ENCODE measurements around the gene TTLL11.

The TTLL11 gene

DNA sequence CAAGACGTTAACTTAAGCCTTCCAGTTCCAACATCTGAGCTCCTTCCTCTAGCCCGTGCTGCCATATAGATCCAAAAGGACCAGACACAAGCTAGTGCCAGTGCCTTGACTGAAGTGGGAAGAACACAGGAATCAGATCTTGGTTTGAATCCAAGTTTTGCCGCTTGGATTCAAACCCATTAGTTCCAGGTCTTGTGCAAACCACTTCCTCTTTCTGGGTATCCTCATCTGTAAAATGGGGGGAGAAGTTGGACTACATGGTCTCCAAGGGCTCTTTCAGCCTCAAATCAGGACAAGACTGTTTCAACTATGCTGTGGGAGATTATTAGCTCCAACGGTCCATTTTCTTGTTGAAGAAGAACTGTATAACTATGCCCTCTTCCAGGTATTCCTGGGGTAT lies 32.6 kb downstream of the TTLL11 start:
- TF ChIP-seq EP300 (IDR thresholded peaks at IDR 0.05; ENCODE audit: borderline replicate concordance), result no peak
- TF ChIP-seq TCF12 (IDR thresholded peaks at IDR 0.05; ENCODE audit: low read depth), result no peak
- no peak for TF ChIP-seq EGR1 (IDR thresholded peaks at IDR 0.05)

DNA sequence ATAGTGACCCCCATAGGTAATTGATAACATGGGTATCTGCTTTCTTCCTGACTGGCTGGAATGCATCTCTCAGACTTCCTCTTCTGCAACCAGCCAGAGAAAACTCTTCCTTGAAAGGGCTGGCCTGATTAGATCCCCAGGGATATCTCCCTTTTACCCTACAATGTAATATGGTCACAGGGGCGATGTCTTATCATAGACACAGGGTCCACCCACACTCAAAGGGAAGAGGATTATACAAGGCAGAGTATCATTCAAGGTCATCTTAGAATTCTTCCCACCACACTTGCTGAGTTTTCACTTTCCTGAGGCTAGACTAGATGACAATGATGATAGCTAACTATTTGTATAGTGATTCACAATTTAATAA lies 33.2 kb downstream of the TTLL11 start:
- TF ChIP-seq TEAD4 (IDR thresholded peaks at IDR 0.05) (no peak), CEBPB (IDR thresholded peaks at IDR 0.05) (no peak), YY1 (IDR thresholded peaks at IDR 0.05; ENCODE audit: low read depth) (no peak), FOXM1 (IDR thresholded peaks at IDR 0.05; ENCODE audit: borderline replicate concordance, low read depth) (no peak), RAD21 (IDR thresholded peaks at IDR 0.05; ENCODE audit: low read depth) (no peak), EP300 (IDR thresholded peaks at IDR 0.05; ENCODE audit: borderline replicate concordance) (no peak), TAF1 (IDR thresholded peaks at IDR 0.05; ENCODE audit: low read depth) (no peak), NFIC (IDR thresholded peaks at IDR 0.05) (no peak)
- TF ChIP-seq, protein P1, sequence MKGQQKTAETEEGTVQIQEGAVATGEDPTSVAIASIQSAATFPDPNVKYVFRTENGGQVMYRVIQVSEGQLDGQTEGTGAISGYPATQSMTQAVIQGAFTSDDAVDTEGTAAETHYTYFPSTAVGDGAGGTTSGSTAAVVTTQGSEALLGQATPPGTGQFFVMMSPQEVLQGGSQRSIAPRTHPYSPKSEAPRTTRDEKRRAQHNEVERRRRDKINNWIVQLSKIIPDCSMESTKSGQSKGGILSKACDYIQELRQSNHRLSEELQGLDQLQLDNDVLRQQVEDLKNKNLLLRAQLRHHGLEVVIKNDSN (IDR thresholded peaks at IDR 0.05), result no peak

DNA sequence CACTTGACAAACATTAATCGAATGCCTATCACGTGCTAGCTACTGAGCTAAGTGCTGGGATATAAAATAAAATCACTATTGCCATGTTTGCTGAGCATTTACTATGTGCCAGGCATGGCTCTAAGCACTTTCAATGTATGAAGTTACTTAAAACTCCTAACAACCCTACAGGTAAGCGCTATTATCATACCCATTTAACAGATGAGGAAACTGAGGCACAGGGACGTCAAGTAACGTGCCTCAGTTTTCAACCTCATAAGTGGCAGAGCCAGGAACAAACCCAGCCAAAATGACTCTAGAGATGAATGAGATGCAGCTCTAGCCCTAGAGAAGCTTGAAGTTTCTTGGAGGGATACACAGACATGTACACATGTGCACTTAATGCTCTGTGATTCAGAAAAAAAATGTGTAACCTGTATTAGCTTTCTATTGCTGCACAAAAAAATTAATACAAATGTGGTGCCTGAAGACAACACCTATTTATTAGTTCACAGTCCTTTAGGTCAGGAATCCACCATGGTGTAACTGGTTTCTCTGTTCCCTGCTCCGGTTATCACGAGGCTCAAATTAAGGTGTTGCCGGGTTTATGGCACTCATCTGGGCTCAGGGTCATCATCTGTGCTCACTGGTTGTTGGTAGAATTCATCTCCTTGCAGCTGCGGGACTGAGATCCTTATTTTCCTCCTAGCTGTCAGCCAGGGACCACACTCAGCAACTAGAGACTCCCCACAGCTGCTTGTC lies 33.7 kb downstream of the TTLL11 start:
- TF ChIP-seq, protein P2, sequence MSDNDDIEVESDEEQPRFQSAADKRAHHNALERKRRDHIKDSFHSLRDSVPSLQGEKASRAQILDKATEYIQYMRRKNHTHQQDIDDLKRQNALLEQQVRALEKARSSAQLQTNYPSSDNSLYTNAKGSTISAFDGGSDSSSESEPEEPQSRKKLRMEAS (IDR thresholded peaks at IDR 0.05), result no peak
- TF ChIP-seq EP300 (IDR thresholded peaks at IDR 0.05; ENCODE audit: borderline replicate concordance) (no peak), CREB1 (IDR thresholded peaks at IDR 0.05; ENCODE audit: low read depth) (no peak), TEAD4 (IDR thresholded peaks at IDR 0.05) (no peak), ZBTB7A (IDR thresholded peaks at IDR 0.05; ENCODE audit: low read depth) (no peak), EGR1 (IDR thresholded peaks at IDR 0.05) (no peak), RAD21 (IDR thresholded peaks at IDR 0.05; ENCODE audit: low read depth) (no peak), TCF12 (IDR thresholded peaks at IDR 0.05; ENCODE audit: low read depth) (no peak), TAF1 (IDR thresholded peaks at IDR 0.05; ENCODE audit: low read depth) (no peak), FOXM1 (IDR thresholded peaks at IDR 0.05; ENCODE audit: borderline replicate concordance, low read depth) (no peak), CEBPB (IDR thresholded peaks at IDR 0.05) (no peak), NFIC (IDR thresholded peaks at IDR 0.05) (no peak), YY1 (IDR thresholded peaks at IDR 0.05; ENCODE audit: low read depth) (no peak)
- TF ChIP-seq, protein P1 (IDR thresholded peaks at IDR 0.05), result no peak
- TF ChIP-seq, protein P3, sequence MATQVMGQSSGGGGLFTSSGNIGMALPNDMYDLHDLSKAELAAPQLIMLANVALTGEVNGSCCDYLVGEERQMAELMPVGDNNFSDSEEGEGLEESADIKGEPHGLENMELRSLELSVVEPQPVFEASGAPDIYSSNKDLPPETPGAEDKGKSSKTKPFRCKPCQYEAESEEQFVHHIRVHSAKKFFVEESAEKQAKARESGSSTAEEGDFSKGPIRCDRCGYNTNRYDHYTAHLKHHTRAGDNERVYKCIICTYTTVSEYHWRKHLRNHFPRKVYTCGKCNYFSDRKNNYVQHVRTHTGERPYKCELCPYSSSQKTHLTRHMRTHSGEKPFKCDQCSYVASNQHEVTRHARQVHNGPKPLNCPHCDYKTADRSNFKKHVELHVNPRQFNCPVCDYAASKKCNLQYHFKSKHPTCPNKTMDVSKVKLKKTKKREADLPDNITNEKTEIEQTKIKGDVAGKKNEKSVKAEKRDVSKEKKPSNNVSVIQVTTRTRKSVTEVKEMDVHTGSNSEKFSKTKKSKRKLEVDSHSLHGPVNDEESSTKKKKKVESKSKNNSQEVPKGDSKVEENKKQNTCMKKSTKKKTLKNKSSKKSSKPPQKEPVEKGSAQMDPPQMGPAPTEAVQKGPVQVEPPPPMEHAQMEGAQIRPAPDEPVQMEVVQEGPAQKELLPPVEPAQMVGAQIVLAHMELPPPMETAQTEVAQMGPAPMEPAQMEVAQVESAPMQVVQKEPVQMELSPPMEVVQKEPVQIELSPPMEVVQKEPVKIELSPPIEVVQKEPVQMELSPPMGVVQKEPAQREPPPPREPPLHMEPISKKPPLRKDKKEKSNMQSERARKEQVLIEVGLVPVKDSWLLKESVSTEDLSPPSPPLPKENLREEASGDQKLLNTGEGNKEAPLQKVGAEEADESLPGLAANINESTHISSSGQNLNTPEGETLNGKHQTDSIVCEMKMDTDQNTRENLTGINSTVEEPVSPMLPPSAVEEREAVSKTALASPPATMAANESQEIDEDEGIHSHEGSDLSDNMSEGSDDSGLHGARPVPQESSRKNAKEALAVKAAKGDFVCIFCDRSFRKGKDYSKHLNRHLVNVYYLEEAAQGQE (IDR thresholded peaks at IDR 0.05; ENCODE audit: low read depth), result no peak

DNA sequence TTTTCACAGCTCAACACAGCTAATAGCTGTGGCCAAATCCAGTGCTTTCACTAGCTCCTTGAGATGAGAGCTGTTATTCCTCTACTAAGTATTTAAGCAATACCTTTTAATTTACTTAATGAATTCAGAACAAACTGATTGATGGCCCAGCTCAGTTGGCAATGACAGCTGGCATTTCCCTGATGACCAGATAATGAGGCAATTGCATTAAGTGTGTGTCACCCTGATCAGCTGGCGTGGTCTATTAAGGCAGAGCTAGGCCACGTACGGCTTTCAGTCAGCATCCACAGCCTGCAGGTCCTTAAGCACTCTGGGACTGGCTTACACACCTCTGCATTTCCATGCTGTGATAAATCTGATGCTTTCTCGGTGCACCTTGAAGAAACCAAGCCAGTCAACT lies 34.4 kb downstream of the TTLL11 start:
- TF ChIP-seq TEAD4 (IDR thresholded peaks at IDR 0.05) (no peak), TCF12 (IDR thresholded peaks at IDR 0.05; ENCODE audit: low read depth) (no peak), NFIC (IDR thresholded peaks at IDR 0.05) (no peak), CEBPB (IDR thresholded peaks at IDR 0.05) (no peak), YY1 (IDR thresholded peaks at IDR 0.05; ENCODE audit: low read depth) (no peak), ZBTB7A (IDR thresholded peaks at IDR 0.05; ENCODE audit: low read depth) (no peak)
- TF ChIP-seq, protein P1 (IDR thresholded peaks at IDR 0.05), result no peak

DNA sequence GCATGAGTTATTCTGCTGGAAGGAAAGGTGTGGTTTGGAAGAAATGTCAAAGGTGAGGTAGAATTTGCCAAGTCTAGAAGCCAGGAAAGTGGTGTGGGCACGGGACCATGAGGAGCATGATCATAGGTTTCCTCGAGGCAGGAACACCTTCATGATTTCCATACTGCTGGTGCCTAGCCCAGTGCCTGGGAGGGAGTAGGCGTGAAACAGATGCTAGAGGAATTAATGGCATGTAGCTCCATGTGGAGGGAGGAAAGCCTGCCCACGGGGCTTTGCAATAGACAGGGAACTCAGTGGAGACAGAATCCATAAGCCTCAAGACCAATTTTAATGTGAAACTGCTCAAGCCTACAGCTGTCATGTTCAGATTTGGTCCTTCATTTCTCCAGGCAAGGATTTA lies 35.1 kb downstream of the TTLL11 start:
- TF ChIP-seq YY1 (IDR thresholded peaks at IDR 0.05; ENCODE audit: low read depth) (no peak), RAD21 (IDR thresholded peaks at IDR 0.05; ENCODE audit: low read depth) (no peak), CEBPB (IDR thresholded peaks at IDR 0.05) (no peak), TEAD4 (IDR thresholded peaks at IDR 0.05) (no peak), CREB1 (IDR thresholded peaks at IDR 0.05; ENCODE audit: low read depth) (no peak)
- TF ChIP-seq, protein P2 (IDR thresholded peaks at IDR 0.05), result no peak
- TF ChIP-seq, protein P1 (IDR thresholded peaks at IDR 0.05), result no peak

DNA sequence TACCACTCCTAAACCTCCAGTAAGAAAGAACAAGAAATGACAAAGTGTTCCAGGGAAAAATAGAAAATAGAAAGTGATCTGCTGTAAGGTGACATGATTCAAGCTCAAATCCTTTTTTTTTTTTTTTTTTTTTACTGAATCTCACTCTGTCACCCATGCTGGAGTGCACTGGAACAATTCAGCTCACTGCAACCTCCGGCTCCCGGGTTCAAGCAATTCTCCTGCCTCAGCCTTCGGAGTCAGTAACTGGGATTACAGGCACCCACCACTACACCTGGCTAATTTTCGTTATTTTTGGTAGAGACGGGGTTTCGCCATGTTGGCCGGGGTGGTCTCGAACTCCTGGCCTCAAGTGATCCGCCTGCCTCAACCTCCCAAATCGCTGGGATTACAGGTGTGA lies 35.9 kb downstream of the TTLL11 start:
- TF ChIP-seq TAF1 (IDR thresholded peaks at IDR 0.05; ENCODE audit: low read depth) (no peak), CEBPB (IDR thresholded peaks at IDR 0.05) (no peak), CREB1 (IDR thresholded peaks at IDR 0.05; ENCODE audit: low read depth) (no peak), ZBTB7A (IDR thresholded peaks at IDR 0.05; ENCODE audit: low read depth) (no peak), EGR1 (IDR thresholded peaks at IDR 0.05) (no peak), EP300 (IDR thresholded peaks at IDR 0.05; ENCODE audit: borderline replicate concordance) (no peak), FOXM1 (IDR thresholded peaks at IDR 0.05; ENCODE audit: borderline replicate concordance, low read depth) (no peak), NFIC (IDR thresholded peaks at IDR 0.05) (no peak), TCF12 (IDR thresholded peaks at IDR 0.05; ENCODE audit: low read depth) (no peak), TEAD4 (IDR thresholded peaks at IDR 0.05) (no peak), RAD21 (IDR thresholded peaks at IDR 0.05; ENCODE audit: low read depth) (no peak), YY1 (IDR thresholded peaks at IDR 0.05; ENCODE audit: low read depth) (no peak)
- TF ChIP-seq, protein P3 (IDR thresholded peaks at IDR 0.05; ENCODE audit: low read depth), result no peak
- TF ChIP-seq, protein P1 (IDR thresholded peaks at IDR 0.05), result no peak
- TF ChIP-seq, protein P2 (IDR thresholded peaks at IDR 0.05), result no peak

Measured in Ishikawa (cell line).